HCT116 (cell line): Measurements from ENCODE around the gene CDYL.

Experiments used
- CEBPB ChIP-seq: IDR thresholded peaks from 2 replicates; pipeline ENCODE4 v1.6.1; 2012; ENCODE audit warnings: low read depth
- POLR2A ChIP-seq: IDR thresholded peaks from 2 replicates; pipeline ENCODE4 v1.7.0; 2011; ENCODE audit warnings: borderline replicate concordance; ENCODE audit not compliant: insufficient read depth, insufficient read length; ENCODE audit errors: extremely low read depth
- SIN3A ChIP-seq: IDR thresholded peaks from 2 replicates; pipeline ENCODE4 v1.6.1; 2012; ENCODE audit warnings: low read depth
- SRF ChIP-seq: IDR thresholded peaks from 2 replicates; pipeline ENCODE4 v1.6.1; 2012; ENCODE audit warnings: low read depth
- ZNF274 ChIP-seq: fragments of 200-500 bp; sonication (Bioruptor generic); IDR thresholded peaks from 2 replicates; pipeline ENCODE4 v1.6.1; 2014; ENCODE audit warnings: mild to moderate bottlenecking, low read depth, low read length, inconsistent platforms
- TF ChIP-seq, protein P1 (sequence below), 3 experiments: fragments of 200-600 bp in 1 of 3; sonication (generic) in 1 of 3; IDR thresholded peaks in 2 of 3; conservative IDR thresholded peaks in 1 of 3; 2 replicates each; pipeline ENCODE4 v1.5.1; 2012 to 2017; ENCODE audit warnings: low read depth in 2 of 3, low read length in 2 of 3, antibody characterized with exemption in 1 of 3, borderline replicate concordance in 1 of 3, control low read depth in 1 of 3, mild to moderate bottlenecking in 1 of 3, mixed read lengths in 1 of 3, mixed run types in 1 of 3, moderate library complexity in 1 of 3; ENCODE audit not compliant: insufficient read depth in 1 of 3
- TF ChIP-seq, protein P2 (sequence below): IDR thresholded peaks from 2 replicates; pipeline ENCODE4 v1.6.1; 2012

DNA sequence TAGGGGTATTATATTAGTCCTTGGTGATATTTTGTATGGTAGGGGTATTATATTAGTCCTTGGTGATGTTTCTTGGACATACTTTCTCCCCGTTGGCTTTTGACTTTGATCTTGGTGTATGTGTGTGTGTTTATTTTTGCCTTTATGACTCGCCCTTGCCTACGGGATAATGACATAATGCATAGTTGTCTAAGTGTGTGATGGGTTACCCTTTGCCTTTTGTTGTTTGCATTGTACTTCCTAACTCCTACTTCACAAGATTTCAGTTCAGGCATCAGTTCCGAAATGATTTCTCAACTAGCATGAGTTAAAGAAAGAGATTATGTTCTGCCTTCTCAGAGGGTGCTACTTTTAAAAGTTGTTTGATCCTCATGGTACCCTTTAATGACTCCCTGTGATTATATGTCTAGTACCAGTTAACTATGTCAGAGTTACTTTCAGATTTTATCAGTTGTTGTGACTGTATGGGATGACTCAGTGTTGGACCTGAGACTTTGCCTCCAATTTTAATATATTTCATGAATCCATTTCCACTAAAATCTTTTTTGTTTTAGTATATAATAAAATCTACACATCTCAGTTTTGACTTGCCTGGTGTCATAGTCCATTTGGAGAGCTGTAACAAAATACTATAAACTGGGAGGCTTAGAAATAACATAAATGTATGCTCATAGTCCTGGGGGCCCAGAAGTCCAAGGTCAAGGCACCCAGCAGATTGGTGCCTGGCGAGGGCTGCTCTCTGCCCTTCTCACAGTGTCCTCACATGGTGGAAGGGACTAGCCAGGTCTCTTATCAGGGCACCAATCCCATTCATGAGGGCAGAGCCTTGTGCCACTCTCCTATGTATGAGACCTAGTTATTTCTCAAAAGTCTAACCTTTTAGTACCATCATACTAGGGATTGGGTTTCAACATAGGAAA, 34.1 kb downstream of the CDYL start:
- TF ChIP-seq SIN3A (no peak), POLR2A (no peak), SRF (no peak), CEBPB (no peak), ZNF274 (no peak)
- TF ChIP-seq, protein P1, sequence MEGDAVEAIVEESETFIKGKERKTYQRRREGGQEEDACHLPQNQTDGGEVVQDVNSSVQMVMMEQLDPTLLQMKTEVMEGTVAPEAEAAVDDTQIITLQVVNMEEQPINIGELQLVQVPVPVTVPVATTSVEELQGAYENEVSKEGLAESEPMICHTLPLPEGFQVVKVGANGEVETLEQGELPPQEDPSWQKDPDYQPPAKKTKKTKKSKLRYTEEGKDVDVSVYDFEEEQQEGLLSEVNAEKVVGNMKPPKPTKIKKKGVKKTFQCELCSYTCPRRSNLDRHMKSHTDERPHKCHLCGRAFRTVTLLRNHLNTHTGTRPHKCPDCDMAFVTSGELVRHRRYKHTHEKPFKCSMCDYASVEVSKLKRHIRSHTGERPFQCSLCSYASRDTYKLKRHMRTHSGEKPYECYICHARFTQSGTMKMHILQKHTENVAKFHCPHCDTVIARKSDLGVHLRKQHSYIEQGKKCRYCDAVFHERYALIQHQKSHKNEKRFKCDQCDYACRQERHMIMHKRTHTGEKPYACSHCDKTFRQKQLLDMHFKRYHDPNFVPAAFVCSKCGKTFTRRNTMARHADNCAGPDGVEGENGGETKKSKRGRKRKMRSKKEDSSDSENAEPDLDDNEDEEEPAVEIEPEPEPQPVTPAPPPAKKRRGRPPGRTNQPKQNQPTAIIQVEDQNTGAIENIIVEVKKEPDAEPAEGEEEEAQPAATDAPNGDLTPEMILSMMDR (IDR thresholded peaks at IDR 0.05 in 2 of 3, conservative IDR thresholded peaks at IDR 0.05 in 1 of 3; ENCODE audit: borderline replicate concordance in 1 of 3, insufficient read depth in 1 of 3, low read depth in 2 of 3, low read length in 2 of 3) = no peak
- TF ChIP-seq, protein P2, sequence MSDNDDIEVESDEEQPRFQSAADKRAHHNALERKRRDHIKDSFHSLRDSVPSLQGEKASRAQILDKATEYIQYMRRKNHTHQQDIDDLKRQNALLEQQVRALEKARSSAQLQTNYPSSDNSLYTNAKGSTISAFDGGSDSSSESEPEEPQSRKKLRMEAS = no peak
